ENCODE measurements around the gene CAAP1. TPM values are rescaled to one million over a fixed set of nuclear protein-coding genes. Genes with fewer than 3 reads are reported as not detected.
"Not testable (repeated sequence)": the region's sequence is repeated elsewhere in the genome, so short reads cannot be mapped to it uniquely, and the experiment has no call there.

CAAP1 gene, protein sequence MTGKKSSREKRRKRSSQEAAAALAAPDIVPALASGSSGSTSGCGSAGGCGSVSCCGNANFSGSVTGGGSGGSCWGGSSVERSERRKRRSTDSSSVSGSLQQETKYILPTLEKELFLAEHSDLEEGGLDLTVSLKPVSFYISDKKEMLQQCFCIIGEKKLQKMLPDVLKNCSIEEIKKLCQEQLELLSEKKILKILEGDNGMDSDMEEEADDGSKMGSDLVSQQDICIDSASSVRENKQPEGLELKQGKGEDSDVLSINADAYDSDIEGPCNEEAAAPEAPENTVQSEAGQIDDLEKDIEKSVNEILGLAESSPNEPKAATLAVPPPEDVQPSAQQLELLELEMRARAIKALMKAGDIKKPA
- total RNA-seq (2014; rRNA removed; shearing (Covaris generic)), result 16.6 and 22.1 TPM in 2 replicates

DNA sequence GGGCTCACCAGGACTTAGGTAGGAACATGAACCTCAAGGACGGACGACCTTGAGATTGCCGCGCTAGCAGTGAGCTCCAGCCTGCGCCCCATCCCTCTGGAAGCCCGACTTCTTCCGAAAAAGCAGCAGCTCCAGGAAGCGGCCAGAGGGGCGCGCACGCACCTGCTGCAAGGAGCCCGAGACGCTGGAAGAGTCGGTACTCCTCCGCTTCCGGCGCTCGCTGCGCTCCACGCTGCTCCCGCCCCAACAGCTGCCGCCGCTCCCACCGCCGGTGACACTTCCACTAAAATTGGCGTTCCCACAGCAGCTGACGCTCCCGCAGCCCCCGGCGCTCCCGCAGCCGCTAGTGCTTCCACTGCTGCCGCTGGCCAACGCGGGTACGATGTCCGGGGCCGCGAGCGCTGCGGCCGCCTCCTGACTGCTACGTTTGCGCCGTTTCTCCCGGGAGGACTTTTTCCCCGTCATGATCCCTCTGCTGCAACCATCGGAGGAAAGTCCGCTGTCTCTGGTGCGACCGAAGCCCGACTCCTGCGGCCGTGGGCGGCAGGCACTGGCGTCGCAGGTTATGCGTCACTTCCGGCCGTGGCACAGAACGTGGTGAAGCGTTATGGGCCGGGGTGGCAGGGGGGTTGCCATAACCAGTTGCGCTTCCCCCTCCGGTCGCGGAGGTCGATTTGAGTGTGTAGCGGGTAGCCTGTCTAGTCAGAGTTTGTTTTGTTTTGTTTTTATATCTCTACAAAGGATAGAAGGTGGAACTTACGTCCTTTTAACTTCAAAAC is at the start of gene CAAP1:
TSS of gene CAAP1 (minus strand) at position 552 of the 779 bp plus-strand sequence. CDS start at position 465, 87 bp downstream.
- peak; percentile 95 for DNase-seq (ENCODE audit: low spot score)

DNA sequence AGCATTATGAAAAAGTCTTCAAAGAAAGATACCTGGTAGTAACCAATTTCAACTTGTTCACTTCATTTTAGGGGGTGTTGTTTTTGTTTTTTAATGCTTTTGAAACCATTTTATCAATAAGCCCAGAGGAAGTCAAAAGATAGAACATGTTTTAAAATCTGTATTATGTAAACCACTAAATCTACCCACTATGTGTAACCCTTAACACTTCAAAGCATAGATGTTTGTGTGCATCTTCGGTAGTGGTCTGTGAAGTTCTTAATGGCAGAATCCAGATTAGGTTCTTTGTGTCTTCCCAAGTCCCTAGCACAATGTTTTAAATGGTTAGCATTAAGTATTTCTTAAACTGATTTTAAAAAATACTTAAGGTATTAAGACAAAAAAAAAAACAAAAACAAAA is 48.2 kb upstream of the CAAP1 start:
- DNase-seq (ENCODE audit: low spot score), result no peak

DNA sequence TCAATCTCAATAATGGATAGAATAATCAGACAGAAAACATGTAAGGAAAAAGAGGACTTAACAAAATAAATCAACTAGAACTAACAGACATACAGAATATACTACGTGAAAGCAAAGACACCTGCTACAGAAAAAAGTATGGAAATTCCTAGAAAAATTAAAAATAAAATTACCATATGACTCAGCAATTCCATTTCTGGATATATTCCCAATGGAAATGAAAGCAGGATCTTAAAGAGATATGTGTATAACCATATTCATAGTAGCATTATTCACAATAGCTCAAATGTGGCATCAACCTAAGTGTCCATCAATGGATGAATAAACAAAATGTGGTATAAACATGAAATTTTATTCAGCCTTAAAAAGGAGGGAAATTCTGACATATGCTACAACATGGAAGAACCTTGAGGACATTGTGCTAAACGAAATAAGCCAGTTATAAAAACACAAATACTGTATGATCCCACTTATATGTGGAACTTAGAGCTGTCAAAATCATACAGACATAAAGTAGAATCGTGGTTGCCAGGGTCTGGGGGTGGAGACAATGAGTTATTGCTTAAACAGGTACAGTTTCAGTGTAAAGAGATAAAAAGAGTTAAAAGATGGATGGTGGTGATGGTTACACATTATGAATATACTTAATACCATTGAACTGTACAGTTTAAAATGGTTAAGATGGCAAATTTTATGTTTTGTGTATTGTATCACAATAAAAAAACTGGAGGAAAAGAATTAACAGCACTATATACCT is 47.5 kb upstream of the CAAP1 start:
- DNase-seq (ENCODE audit: low spot score), result no peak

DNA sequence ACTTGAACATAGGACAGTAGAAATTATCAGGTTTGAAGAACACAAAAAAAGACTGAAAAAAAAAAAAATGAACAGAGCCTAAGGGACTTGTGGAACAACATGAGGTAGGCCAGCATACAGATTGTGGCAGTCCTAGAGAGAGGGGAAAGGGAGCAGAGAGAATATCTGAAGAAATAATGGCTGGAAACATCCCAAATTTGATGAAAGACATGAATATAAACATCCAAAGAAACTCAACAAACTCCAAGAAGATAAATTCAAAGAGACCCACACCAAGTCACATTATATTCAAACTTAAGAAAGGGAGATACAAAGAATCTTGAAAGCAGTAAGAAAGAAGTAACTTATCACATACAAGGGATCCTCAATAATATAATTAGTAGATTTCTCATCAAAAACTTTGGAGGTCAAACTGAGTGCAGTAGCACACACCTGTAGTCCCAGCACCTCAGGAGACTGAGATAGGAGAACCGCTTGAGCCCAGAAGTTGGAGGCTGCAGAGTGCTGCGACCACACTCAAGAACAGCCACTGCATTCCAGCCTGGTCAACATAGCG is 45.3 kb upstream of the CAAP1 start:
- no peak for DNase-seq (ENCODE audit: low spot score)

DNA sequence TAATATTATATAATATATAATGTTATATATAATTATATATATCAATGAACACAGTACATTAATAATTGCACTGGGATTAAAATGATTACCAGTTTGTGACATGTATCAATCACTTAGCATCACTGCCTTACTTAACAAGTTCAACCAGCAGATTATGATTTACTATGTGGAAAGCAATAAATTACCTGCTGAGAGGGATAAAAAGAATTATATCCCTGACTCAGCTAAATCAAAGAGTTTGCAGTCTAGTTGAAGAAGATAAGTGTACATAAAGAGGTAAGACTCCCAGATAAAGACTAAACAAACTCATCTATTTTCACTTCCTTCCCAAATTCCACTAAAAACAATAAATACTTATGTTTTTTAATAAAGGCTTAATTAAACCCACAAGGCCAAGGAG is 43.2 kb upstream of the CAAP1 start:
- no peak for DNase-seq (ENCODE audit: low spot score)

DNA sequence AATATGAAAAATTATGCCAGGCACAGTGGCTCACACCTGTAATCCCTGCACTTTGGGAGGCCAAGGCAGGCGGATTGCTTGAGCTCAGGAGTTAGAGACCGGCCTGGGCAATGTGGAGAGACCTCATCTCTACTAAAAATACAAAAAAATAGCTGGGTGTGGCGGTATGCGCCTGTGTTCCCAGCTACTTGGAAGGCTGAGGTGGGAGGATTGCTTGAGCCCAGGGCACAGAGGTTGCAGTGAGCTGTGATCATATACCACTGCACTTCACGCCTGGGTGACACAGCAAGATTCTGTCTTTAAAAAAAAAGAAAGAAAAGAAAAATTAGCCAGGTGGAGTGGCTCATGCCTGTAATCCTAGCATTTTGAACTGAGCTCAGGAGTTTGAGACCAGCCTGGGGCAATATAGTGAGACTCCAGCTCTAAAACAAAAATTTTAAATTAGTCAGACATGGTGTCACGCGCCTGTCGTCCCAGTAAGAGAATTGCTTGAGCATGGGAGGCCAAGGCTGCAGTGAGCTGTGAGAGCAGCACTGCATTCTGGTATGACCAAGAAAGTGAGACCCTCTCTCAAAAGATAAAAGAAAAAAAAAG is 36.4 kb upstream of the CAAP1 start:
- no peak for DNase-seq (ENCODE audit: low spot score)

DNA sequence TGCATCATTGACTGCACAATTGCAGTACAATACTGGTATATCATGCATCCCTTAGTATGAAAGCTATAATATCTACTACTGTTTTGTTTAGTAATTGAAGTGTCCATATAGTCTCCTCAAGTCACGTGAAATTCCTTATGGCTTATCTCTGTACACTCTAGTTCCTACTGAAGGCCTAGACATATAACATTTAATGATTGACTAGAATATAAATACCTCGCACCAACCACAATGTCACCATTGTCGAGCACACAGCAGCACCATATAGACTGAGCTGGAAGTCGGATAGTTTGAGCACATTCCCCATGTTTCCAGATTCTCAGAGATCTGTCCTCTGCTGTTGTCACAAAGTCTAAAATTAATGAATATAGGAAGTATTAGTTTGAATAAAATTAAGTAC is 33.0 kb upstream of the CAAP1 start:
- no peak for DNase-seq (ENCODE audit: low spot score)

DNA sequence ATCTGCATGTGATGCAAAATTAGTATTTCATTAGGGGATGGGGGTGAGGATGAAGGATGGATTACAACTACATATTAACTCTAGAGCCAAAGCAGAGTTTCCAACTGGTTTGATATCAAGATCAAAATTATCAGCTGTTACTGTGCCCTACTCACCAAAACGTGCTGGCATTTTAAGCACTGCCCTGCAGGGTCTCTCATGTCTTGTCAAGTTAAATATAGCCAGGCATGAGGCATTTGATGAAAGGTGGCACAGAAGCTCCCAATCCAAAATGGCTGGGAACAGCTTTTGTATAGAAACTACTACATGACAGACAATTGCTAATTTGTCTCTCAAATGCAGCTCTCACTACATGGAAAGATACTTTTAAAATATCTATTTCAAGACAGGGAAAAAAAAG is 27.1 kb upstream of the CAAP1 start:
- no peak for DNase-seq (ENCODE audit: low spot score)

DNA sequence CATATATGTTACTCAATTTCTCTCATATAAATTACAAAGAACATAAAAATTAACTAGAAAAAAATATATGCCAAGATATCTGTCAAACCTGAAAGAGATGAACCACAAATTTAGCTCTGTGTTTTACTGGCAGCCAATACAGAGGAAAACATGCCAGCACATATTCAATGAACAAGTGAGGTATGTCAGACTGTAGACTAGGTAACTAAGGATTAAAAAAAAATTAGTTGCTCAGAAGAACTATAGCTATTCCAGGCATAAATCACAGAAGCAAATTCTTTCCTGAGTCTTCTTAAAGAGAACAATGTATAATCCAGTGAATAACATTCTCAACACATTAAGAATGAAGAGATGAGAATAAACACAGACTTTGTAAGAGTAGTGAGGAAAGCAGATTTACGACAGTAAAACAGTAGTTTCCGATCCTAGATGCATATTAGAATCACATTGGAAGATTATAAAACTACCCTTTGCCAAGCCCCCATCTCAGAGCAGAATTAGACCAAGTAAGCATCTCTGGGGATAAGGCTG is 20.6 kb upstream of the CAAP1 start:
- no peak for DNase-seq (ENCODE audit: low spot score)

DNA sequence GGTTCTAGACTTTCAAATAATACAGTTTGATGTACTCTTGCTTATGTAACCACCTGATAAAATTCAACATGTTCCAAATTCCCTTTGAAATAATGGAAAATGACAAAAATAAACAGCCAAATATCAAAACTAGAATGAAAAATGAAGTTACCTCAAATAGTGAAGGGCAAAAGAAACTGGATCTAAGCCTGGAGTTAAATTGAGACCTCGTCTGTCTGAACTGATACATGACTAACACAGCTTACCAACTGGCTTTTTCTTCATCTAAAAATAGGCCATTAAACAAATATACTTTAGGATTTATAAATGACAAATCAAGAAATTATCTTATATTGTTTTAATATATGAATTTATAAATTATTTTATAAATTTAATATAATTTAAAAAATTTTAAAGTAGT is 12.1 kb upstream of the CAAP1 start:
- DNase-seq (ENCODE audit: low spot score), result no peak

DNA sequence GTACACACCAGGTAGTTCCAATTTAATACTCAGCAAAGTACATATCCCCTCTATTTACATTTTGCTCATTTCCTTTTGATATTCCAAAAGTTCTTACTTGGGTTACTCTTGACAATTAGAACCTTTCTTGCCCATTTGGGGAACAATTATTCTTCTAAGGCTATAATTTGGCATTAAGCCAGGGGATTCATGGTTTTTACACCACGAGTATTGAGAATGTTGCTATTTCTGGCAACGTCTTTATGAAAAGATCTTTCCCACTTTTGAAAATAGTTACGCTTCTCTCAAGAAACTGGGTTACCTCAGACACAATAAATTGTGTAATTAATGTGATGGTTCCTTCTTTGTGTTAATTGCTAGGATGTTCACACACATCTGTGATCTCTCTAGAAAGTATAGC is 11.5 kb upstream of the CAAP1 start:
- no peak for DNase-seq (ENCODE audit: low spot score)

DNA sequence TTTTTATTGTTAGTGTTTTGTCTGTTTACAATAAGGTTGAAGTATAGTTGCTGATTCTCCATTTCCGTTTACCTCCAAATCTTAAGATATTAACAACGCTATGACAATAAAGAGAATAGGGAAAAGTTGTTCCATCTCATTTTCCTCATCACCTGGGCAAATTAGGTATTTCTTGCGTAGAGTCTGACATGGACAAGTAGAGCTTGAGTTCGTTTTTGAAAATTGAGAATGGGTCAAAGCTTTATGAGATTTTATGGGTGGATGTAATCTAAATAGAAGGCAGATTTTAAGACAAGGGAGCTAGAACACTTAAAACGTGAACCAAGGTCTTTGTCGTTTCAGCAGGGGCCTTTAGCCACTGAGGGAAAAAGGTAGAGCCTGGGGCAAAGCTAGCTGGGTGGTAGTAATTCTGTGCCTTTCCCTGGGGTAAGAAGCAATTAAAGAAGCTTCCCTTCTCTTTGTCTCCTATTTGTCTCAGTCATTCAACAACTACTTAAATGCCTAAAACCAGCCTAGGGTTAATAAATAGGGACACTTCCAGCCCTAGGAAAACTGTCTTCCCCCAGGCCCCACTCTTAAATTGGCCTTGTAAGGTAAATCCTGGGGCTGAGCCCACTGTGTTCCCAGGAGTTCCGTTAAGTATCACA is 551 bp upstream of the CAAP1 start:
- DNase-seq (ENCODE audit: low spot score), result no peak

DNA sequence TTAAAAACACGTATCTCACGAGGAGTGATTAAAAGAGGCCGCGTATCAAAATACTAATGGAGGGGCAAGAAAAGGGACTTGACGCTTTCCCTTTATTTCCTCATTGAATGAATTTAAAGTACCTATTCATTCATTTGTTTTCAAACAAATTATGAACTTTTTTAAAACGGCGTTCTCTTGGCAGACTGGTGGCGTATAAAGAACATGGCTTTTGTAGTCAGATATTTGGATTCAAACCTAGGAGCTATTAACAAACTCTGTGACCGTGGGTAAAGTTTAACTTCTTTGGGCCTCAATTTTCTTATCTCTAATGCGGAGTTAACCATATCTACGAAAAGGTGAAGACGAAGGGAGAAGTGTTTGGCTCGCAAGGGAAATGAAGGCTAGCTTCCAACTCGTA is 876 bp downstream of the CAAP1 start:
- no peak for DNase-seq (ENCODE audit: low spot score)

DNA sequence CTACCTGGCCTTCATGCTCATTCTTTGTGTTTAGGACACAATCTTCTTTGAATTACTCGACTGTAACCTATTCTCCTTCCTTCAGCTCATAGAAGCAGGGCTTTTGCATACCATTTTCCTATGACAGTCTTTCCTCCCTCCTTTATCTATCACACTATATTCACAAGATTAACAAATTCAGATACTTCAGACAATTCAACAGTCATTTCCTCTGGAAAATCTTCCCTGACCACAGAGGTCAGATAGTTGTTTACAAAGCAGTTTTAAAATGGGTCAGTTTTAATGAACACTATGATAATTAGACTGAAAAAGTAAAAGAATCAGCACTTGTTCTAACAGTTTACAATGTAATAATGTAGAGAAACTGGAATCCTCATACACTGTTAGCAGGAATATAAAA is 4.3 kb downstream of the CAAP1 start:
- no peak for DNase-seq (ENCODE audit: low spot score)

DNA sequence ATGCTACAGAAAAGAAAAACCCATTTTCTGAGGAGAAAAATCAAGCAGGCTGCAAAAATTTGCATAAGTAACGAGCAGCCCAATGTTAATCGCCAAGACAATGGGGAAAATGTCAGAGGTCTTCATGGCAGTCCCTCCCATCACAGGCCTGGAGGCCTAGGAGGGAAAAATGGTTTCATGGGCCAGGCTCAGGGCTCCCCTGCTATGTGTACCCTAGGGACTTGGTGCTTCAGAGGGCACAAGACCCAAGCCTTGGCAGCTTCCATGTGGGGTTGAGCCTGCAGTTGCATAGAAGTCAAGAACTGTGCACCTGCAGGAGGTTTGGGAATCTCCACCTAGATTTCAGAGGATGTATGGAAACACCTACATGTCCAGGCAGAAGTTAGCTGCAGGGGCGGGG is 10.4 kb downstream of the CAAP1 start:
- DNase-seq (ENCODE audit: low spot score), result no peak

DNA sequence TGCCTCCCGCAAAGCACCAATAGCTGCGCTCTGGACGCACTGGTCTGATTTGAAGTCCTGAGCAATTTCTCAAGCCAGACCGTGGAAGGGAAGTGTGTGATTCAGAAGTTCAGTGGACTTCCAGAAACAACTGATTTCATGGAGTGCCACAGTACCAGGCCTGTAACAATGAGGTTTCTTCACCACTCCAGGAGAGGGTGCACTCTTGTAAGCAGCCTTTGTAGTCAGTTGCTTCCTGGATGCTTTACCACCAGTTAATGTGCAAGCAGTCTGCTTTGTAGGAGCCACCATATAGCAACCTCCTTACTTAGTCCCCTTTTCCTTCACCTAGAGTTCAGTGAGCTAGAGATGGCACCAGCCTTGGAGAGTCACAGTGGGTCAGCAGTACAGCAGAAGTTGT is 12.3 kb downstream of the CAAP1 start:
- no peak for DNase-seq (ENCODE audit: low spot score)

DNA sequence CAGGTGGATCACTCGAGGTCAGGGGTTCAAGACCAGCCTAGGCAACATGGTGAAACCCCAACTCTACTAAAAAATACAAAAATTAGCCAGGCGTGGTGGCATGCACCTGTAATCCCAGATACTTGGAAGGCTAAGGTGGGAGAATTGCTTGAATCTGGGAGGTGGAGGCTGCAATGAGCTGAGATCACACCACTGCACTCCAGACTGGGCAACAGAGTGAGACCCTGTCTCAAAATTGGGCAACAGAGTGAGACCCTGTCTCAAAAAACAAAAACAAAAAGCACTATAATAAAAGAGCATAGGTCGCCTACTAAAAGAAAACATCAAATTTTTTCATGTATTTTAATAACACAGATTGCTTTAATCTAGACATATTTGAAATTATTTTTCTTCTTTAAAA is 17.4 kb downstream of the CAAP1 start:
- DNase-seq (ENCODE audit: low spot score), result not testable (repeated sequence)

DNA sequence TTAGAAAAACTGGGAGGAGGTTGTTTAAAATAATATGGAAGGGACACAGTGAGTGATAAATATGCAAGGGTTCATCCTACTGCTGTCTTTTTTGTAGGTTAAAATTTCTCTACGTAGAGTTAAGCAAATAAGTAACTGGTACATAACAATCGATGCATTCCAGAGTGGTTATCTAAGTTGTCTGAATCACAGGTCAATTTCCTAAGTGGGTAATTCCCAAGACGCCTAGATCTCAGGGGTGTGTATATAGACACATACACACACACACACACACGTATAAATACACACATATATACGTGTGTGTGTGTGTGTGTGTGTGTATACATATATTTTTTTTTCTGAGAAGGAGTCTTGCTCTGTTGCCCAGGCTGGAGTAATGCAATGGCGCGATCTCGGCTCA is 22.3 kb downstream of the CAAP1 start:
- no peak for DNase-seq (ENCODE audit: low spot score)

DNA sequence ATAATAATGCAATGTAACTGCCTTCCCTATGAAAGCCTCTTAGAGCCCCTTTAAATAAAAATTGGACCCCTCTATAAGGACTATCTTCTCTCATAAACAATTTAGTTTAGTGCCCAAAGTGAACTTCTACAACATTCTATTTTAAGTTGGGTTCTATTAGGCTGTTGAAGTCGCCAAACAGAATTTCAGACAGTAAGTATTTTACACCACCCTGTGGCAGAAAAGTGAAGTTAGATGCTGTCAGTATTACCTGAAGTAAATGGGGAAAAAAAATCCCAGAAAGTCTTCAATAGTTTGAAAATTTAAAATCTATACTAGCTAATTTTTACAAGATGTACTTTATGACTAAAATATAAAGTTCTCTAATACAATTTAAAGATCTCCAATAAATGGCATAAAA is 29.5 kb downstream of the CAAP1 start:
- DNase-seq (ENCODE audit: low spot score), result peak; percentile 11

DNA sequence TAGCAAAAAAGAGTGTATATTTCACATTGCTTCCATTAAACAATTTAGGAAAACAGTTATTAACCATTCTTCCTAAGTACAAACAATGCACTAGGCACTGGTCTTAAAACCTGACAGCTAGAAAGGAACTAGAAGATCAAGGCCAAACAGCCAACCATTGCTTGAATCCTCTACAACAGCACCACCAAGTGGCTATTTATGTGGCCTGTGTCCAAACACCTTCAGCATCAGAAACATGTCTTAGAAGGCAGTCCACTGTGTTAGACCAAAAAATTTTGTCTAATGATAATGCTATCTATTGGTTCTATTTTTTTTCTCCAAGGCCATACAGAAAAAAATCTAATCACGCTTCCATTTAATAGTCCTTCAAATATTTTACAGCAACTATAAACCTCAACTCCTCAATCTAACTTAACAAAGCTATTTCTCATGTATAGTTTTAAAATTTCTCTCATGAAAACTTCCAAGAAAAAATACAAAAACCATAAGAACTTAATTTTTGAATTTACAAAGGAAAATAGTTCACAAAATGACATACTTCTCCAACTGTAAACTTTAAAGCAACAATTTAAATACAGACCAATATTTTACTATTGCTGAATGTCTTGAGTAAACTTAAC is 36.1 kb downstream of the CAAP1 start:
- peak; percentile 29 for DNase-seq (ENCODE audit: low spot score)

DNA sequence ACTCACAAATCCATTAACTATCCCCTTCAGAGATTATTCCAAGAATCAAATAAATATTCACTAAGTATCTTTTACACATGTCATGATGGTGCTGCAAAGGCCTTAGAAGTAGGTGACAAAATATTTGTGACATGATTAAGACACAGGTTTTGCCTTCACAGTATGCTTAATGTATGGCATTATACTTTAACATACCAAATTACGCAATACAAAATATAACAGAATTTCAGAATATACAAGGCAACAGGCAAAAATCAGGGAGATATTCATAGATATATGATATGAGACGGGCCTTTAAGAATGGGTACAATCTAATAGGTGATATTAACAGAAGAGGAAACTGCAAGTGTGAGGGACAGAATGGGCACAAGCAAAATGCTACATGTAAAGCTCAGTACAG is 41.6 kb downstream of the CAAP1 start:
- DNase-seq (ENCODE audit: low spot score), result no peak
